IMR-90 (cell line): ENCODE measurements around the gene LNX1. TPM values are rescaled to one million over a fixed set of nuclear protein-coding genes. Genes with fewer than 3 reads are reported as not detected.

Experiments
- ATAC-seq: fragments of 200-7000 bp; cut with Tn5 transposase; 2 replicates; pipeline ENCODE4 v1.9.1; 2020; ENCODE audit warnings: low read depth, mild to moderate bottlenecking, moderate library complexity
- BruUV-seq: library from RNA; stranded (reverse); fragments of 400-500 nt; replicated peaks from 2 replicates; lab custom pipeline; 2021; lab: Mats Ljungman, UMichigan
- CTCF ChIA-PET: fragments of 300-600 bp; formaldehyde crosslinking; extraction: SDS; loops from one replicate; lab custom pipeline; 2021; ENCODE audit warnings: antibody characterized with exemption; lab: Yijun Ruan, JAX
- POLR2A ChIA-PET: fragments of 300-600 bp; sonication (Branson Sonifier 250); formaldehyde crosslinking; loops from one replicate; lab custom pipeline; 2022; ENCODE audit warnings: antibody characterized with exemption; ENCODE audit not compliant: unreplicated experiment; lab: Charles Lee
- DNase-seq: peaks from one replicate; pipeline ENCODE4 v3.0.0; 2013
- H2AFZ ChIP-seq: replicated peaks from 2 replicates; pipeline ENCODE3; 2013; ENCODE audit warnings: low read length, mild to moderate bottlenecking; ENCODE audit not compliant: poor library complexity
- H2AK5ac ChIP-seq: 2 replicates; pipeline ENCODE4 v1.6.1; 2013; ENCODE audit warnings: low read depth, low read length, inconsistent platforms
- H2AK9ac ChIP-seq: replicated peaks from 2 replicates; pipeline ENCODE3; 2013; ENCODE audit warnings: mild to moderate bottlenecking, low read depth, low read length, moderate library complexity; ENCODE audit not compliant: poor library complexity
- H2BK120ac ChIP-seq: 2 replicates; pipeline ENCODE4 v1.6.1; 2013; ENCODE audit warnings: low read depth, low read length, inconsistent platforms
- H2BK15ac ChIP-seq: 3 replicates; pipeline ENCODE4 v1.6.1; 2013; ENCODE audit warnings: low read depth, low read length, inconsistent platforms
- H2BK20ac ChIP-seq: 2 replicates; pipeline ENCODE4 v1.6.1; 2013; ENCODE audit warnings: low read depth, mild to moderate bottlenecking, inconsistent platforms, low read length, moderate library complexity
- H2BK5ac ChIP-seq: 2 replicates; pipeline ENCODE4 v1.6.1; 2013; ENCODE audit warnings: mild to moderate bottlenecking, low read depth, low read length, inconsistent platforms; ENCODE audit not compliant: poor library complexity, severe bottlenecking
- H3K14ac ChIP-seq: replicated peaks from 2 replicates; pipeline ENCODE4 v1.6.1; 2013; ENCODE audit warnings: low read depth, low read length, inconsistent platforms
- H3K18ac ChIP-seq: 2 replicates; pipeline ENCODE4 v1.6.1; 2013; ENCODE audit warnings: low read depth, low read length, control low read depth
- H3K23ac ChIP-seq: 2 replicates; pipeline ENCODE4 v1.6.1; 2013; ENCODE audit warnings: low read depth, low read length, inconsistent platforms
- H3K27ac ChIP-seq: 2 replicates; pipeline ENCODE4 v1.5.1; 2013; ENCODE audit warnings: mild to moderate bottlenecking, control low read depth, low read length; ENCODE audit not compliant: insufficient read depth
- H3K27me3 ChIP-seq: 2 replicates; pipeline ENCODE4 v1.6.1; 2013; ENCODE audit warnings: low read length; ENCODE audit not compliant: control insufficient read depth, insufficient read depth
- H3K36me3 ChIP-seq: 2 replicates; pipeline ENCODE4 v1.6.1; 2013; ENCODE audit warnings: low read length, mixed read lengths; ENCODE audit not compliant: control insufficient read depth, insufficient read depth
- H3K4ac ChIP-seq: 2 replicates; pipeline ENCODE4 v1.6.1; 2013; ENCODE audit warnings: low read depth, low read length, inconsistent platforms
- H3K4me1 ChIP-seq: 2 replicates; pipeline ENCODE4 v1.6.1; 2013; ENCODE audit warnings: low read length, mixed read lengths; ENCODE audit not compliant: control insufficient read depth, insufficient read depth
- H3K4me2 ChIP-seq: 2 replicates; pipeline ENCODE4 v1.6.1; 2013; ENCODE audit warnings: low read depth, mild to moderate bottlenecking, control low read depth, low read length, moderate library complexity
- H3K4me3 ChIP-seq: 2 replicates; pipeline ENCODE4 v1.5.1; 2013; ENCODE audit warnings: low read depth, mild to moderate bottlenecking, control low read depth, low read length, moderate library complexity; ENCODE audit not compliant: insufficient read depth
- H3K56ac ChIP-seq: 2 replicates; pipeline ENCODE4 v1.6.1; 2013; ENCODE audit warnings: low read length, inconsistent platforms; ENCODE audit not compliant: insufficient read depth; ENCODE audit errors: extremely low read depth
- H3K79me1 ChIP-seq, 2 experiments: 2 replicates each; pipeline ENCODE4 v1.6.1; 2013; ENCODE audit warnings: low read length in 2 of 2, inconsistent platforms in 1 of 2, low read depth in 1 of 2
- H3K9ac ChIP-seq: 2 replicates; pipeline ENCODE4 v1.6.1; 2013; ENCODE audit warnings: low read depth, low read length, control low read depth
- H3K9me1 ChIP-seq: 2 replicates; pipeline ENCODE4 v1.6.1; 2013; ENCODE audit warnings: low read length, inconsistent platforms; ENCODE audit not compliant: insufficient read depth
- H3K9me3 ChIP-seq: 2 replicates; pipeline ENCODE4 v1.6.1; 2013; ENCODE audit warnings: low read length; ENCODE audit not compliant: control insufficient read depth, insufficient read depth
- H4K20me1 ChIP-seq: 2 replicates; pipeline ENCODE4 v1.6.1; 2013; ENCODE audit warnings: low read length, inconsistent platforms; ENCODE audit not compliant: insufficient read depth
- H4K5ac ChIP-seq: 2 replicates; pipeline ENCODE4 v1.6.1; 2013; ENCODE audit warnings: mild to moderate bottlenecking, low read depth, low read length, control low read depth
- H4K8ac ChIP-seq, 2 experiments: 2 replicates each; pipeline ENCODE4 v1.6.1; 2013; ENCODE audit warnings: low read depth in 2 of 2, low read length in 2 of 2, control low read depth in 1 of 2, inconsistent platforms in 1 of 2
- H4K91ac ChIP-seq: 2 replicates; pipeline ENCODE4 v1.6.1; 2013; ENCODE audit warnings: low read depth, low read length, inconsistent platforms; ENCODE audit not compliant: insufficient read depth
- CEBPB ChIP-seq: IDR thresholded peaks from 2 replicates; pipeline ENCODE4 v1.6.1; 2012; ENCODE audit warnings: low read depth, low read length, improper control_type of control experiment
- ELK1 ChIP-seq: fragments of 150-350 bp; IDR thresholded peaks from 2 replicates; pipeline ENCODE4 v1.6.1; 2016; ENCODE audit warnings: low read depth, mild to moderate bottlenecking, low read length, moderate library complexity, borderline replicate concordance
- FOS ChIP-seq: fragments of 150-350 bp; IDR thresholded peaks from 2 replicates; pipeline ENCODE4 v1.6.1; 2016; ENCODE audit warnings: low read depth, low read length
- MAZ ChIP-seq: IDR thresholded peaks from 2 replicates; pipeline ENCODE4 v1.6.1; 2012; ENCODE audit warnings: low read depth, mild to moderate bottlenecking, low read length, improper control_type of control experiment, moderate library complexity, borderline replicate concordance
- MXI1 ChIP-seq: IDR thresholded peaks from 2 replicates; pipeline ENCODE4 v1.6.1; 2012; ENCODE audit warnings: low read depth, mild to moderate bottlenecking, low read length, moderate library complexity, borderline replicate concordance
- POLR2A ChIP-seq: IDR thresholded peaks from 2 replicates; pipeline ENCODE4 v1.6.1; 2012; ENCODE audit warnings: mild to moderate bottlenecking, low read depth, low read length
- RCOR1 ChIP-seq: IDR thresholded peaks from 2 replicates; pipeline ENCODE4 v1.6.1; 2012; ENCODE audit warnings: mild to moderate bottlenecking, low read length, improper control_type of control experiment; ENCODE audit not compliant: insufficient replicate concordance
- USF2 ChIP-seq: fragments of 150-350 bp; IDR thresholded peaks from 2 replicates; pipeline ENCODE4 v1.6.1; 2017; ENCODE audit warnings: mild to moderate bottlenecking, antibody characterized with exemption, low read length, low read depth
- WGBS, 2 experiments: methylation state at CpG; one replicate each; pipeline versions ENCODE4 v1.1.5 to v1.1.7; 2013; ENCODE audit warnings: missing lambda C conversion rate in 2 of 2; ENCODE audit not compliant: insufficient read length in 1 of 2; ENCODE audit errors: extremely low coverage in 2 of 2; 5-methylcytosine and 5-hydroxymethylcytosine counted together
- dilution Hi-C: fragments of 300-500 bp; cut with HindIII; formaldehyde crosslinking; loops from one replicate; pipeline ENCODE4 v1.14.3; 2018; ENCODE audit warnings: low sequenced_read_pairs; ENCODE audit not compliant: unreplicated experiment
- in situ Hi-C: fragments of 300-500 bp; cut with MboI; formaldehyde crosslinking; loops from 3 replicates; pipeline ENCODE4 v1.14.3; 2019; ENCODE audit warnings: low sequenced_read_pairs, inconsistent platforms, mixed read lengths
- intact Hi-C: fragments of 100-400 bp; cut with micrococcal nuclease; formaldehyde crosslinking; loops from 2 replicates; pipeline ENCODE4 v1.10.0; 2022
- polyA plus RNA-seq, 3 experiments: library from polyadenylated mRNA; depleted of rRNA; stranded (reverse); fragments of >200 nt; gene quantifications; 2 replicates each; pipeline ENCODE4 v1.2.3, GENCODE V29; 2012; ENCODE audit warnings: low replicate concordance in 1 of 3
- total RNA-seq: library from RNA; depleted of rRNA; stranded (reverse); fragments of >200 nt; gene quantifications from 2 replicates; pipeline ENCODE4 v1.2.3, GENCODE V29; 2012

The LNX1 gene
- total and polyA plus RNA-seq, 2 of the 4 experiments (the other 2 are of a cell fraction): 0.15 to 0.36 TPM

GRCh38 chr4:53547983-53548382 is 43.3 kb downstream of the LNX1 start:
- H3K23ac ChIP-seq: no peak overlapping the region
- TF ChIP-seq FOS: no peak
- TF ChIP-seq ELK1: no peak
- TF ChIP-seq POLR2A: no peak
- no peak for TF ChIP-seq RCOR1
- no peak for TF ChIP-seq MAZ
- no peak for TF ChIP-seq USF2
- no peak for TF ChIP-seq MXI1
- TF ChIP-seq CEBPB: no peak
- no peak overlapping the region for H3K56ac ChIP-seq
- no peak for DNase-seq
- dilution Hi-C loops: no loop called here
- H3K4me2 ChIP-seq: no peak overlapping the region
- intact Hi-C loops: no loop called here
- no peak overlapping the region for H3K18ac ChIP-seq
- H3K27me3 ChIP-seq: no peaks in the 10 kb centered on the region
- no peak overlapping the region for H3K4ac ChIP-seq
- no peaks in the 10 kb centered on the region for H3K36me3 ChIP-seq
- POLR2A ChIA-PET: no interaction called here
- no peak overlapping the region for H2BK120ac ChIP-seq
- BruUV-seq: no TSS peak
- H3K79me1 ChIP-seq: no peaks in the 10 kb centered on the region; a peak in 1 of 4 replicates
- H2AK9ac ChIP-seq: no peak overlapping the region
- in situ Hi-C loops: no loop called here
- no peaks in the 10 kb centered on the region for H4K20me1 ChIP-seq
- no peak overlapping the region for H4K5ac ChIP-seq
- no peak for ATAC-seq
- no peaks in the 10 kb centered on the region for H3K9me3 ChIP-seq
- H2AK5ac ChIP-seq: no peak overlapping the region
- H3K4me3 ChIP-seq: no peak overlapping the region
- CTCF ChIA-PET: no interaction called here
- peaks cover 1% of the 10 kb centered on the region; the same call in 1 of the 2 replicates for H3K4me1 ChIP-seq
- no peak overlapping the region for H2BK15ac ChIP-seq
- H2BK5ac ChIP-seq: no peak overlapping the region
- peaks cover 4% of the 10 kb centered on the region for H3K9me1 ChIP-seq
- H4K8ac ChIP-seq: no peak overlapping the region
- H2BK20ac ChIP-seq: no peak overlapping the region
- no peak overlapping the region for H2AFZ ChIP-seq
- H3K14ac ChIP-seq: no peak overlapping the region
- no peak overlapping the region for H3K9ac ChIP-seq
- 67% methylated on average over 1 of the region's 2 CpGs; no CpG with 5 or more reads in 1 of the 2 experiments for WGBS, 2 experiments
- no peak overlapping the region for H4K91ac ChIP-seq
- H3K27ac ChIP-seq: no peak overlapping the region
